ENCODE results near the gene ARAF.

Gene ARAF

GRCh38 chrX:47620303-47620685 is 59.3 kb downstream of the ARAF start:
- DNase-seq (ENCODE audit: low read depth), result no peak
